GM21526 (cell line): Measurements from ENCODE around the gene TAAR2.
A peak's percentile ranks its signal among the peaks of the same experiment; 100 is the strongest.
"Not testable (repeated sequence)": the region's sequence is repeated elsewhere in the genome, so short reads cannot be mapped to it uniquely, and the experiment has no call there.

Experiments used
- ATAC-seq: cut with Tn5 transposase; IDR thresholded peaks from one replicate; pipeline ENCODE4 v1.9.1; 2021; ENCODE audit warnings: moderate library complexity; ENCODE audit not compliant: unreplicated experiment, low FRiP score

TAAR2 gene

GRCh38 chr6:132624175-132624574, at the start of gene TAAR2:
TAAR2 (minus strand) TSS chr6:132624275; CDS start chr6:132624275, 0 bp downstream.
- no peak for ATAC-seq

GRCh38 chr6:132673376-132674094, 49.5 kb upstream of the TAAR2 start:
- ATAC-seq = no peak

DNA sequence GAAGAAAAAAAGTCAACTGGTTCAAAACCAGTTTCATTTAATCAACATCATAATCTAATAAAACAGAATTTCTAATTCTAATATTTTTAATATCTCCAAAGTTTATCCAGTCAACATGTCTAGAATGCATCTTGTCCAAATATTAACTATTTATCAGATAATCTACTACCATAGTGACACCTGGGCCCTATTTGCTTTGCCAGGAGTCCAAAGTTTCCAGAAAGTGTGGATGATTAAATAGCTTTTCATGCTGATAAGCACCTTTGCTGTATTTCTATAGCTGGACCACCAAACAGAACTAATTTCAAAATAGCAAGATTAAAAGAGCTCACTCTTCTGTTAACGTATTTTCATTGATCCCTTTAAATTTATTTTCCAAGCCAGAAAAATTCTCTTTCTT, 47.2 kb upstream of the TAAR2 start:
- no peak for ATAC-seq

GRCh38 chr6:132669690-132670291, 45.7 kb upstream of the TAAR2 start:
- peak; percentile 64 for ATAC-seq

GRCh38 chr6:132666118-132666517, 42.0 kb upstream of the TAAR2 start:
- ATAC-seq = no peak

DNA sequence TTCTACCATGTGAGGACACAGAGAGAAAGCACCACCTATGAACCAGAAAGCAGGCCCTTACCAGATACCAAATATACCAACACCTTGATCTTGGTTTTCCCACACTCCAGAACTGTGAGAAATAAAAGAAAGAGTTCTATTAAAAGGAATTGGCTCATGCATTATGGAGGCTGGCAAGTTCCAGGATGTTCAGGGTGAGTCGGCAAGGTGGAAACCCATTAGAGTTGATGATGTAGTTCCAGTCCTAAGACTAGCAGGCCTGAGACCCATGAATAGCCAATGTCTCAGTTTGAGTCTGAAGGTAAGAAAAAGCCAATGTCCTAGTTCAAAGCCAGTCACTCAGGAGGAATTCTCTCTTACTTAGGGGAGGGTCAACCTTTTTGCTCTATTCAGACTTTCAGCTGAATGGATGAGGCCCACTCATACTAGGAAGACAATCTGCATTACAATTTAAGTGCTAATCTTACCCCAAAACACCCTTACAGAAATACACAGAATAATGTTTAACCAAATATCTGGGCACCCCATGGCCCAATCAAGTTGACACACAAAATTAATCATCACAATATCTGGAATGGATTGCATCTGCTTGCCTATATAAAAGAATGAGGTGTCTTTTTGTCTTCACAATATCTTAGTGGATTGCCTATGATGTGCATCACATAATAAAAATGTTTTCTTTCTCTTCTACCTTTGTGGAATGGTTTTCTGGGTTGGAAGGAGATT, 40.4 kb upstream of the TAAR2 start:
- no peak for ATAC-seq

- no peak for ATAC-seq
These were observed 39.6 kb upstream of the TAAR2 start for GRCh38 chr6:132663661-132664060.

DNA sequence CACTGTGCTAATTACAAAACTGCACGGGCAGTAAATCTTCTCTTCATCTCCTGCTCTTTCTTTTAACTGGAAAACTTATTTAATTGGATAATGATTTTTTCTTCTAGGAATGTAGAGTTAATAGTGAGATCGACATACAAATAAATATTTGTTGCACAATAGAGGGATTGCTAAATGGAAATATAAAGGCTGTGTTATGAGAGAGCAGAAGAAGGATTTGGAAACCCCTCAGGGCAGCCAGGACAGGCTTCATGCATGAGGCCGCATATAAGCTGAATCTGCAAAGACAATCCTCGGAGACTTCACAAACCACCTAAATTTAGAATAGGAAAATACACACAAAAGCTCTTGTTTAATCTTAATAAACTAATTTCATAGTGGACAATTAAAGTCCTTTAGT, 37.8 kb upstream of the TAAR2 start:
- ATAC-seq = no peak

- no peak for ATAC-seq
These were observed 35.0 kb upstream of the TAAR2 start, which contains the start of gene TAAR1 for GRCh38 chr6:132659082-132659481. TAAR1 (minus strand) TSS chr6:132659182; CDS start chr6:132646003, 13,179 bp downstream.

DNA sequence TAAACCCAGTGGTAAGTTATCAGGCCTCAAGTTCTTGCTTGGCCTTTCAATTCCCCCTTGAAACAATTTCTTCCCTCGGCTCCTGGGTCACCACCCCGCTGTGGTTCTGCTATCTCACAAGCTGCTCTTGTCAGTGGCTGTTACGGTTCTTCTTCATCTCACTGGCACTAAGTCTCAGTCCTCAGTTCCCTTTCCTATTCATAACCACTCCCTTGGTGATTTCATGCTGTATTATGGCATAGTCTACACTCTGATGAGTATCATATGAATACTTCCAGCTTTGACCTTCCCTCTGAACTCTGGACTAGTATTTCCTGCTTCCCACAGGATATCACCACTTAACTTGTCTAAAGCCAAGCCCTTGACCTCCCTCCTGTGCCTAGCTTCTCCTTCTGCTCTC, 27.0 kb upstream of the TAAR2 start:
- peak; percentile 57 for ATAC-seq

- no peak for ATAC-seq
These were observed 26.4 kb upstream of the TAAR2 start for GRCh38 chr6:132650429-132650828.

GRCh38 chr6:132648828-132649227, 24.8 kb upstream of the TAAR2 start:
- ATAC-seq = no peak

GRCh38 chr6:132648356-132648755, 24.3 kb upstream of the TAAR2 start:
- peak; percentile 87 for ATAC-seq

GRCh38 chr6:132643547-132643946, 19.5 kb upstream of the TAAR2 start:
- no peak for ATAC-seq

- ATAC-seq = not testable (repeated sequence)
These were observed 13.1 kb upstream of the TAAR2 start for GRCh38 chr6:132637135-132637534.

DNA sequence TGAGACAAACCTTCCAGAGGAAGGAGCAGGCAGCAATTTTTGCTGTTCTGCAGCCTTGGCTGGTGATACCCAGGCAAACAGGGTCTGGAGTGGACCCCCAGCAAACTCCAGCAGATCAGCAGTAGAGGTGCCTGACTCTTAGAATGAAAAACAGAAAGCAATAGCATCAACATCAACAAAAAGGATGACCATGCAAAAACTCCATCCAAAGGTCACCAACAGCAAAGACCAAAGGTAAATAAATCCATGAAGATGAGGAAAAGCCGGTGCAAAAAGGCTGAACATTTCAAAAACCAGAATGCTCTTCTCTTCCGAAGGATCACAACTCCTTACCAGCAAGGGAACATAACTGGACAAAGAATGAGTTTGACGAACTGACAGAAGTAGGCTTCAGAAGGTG, 11.8 kb upstream of the TAAR2 start:
- ATAC-seq = not testable (repeated sequence)

GRCh38 chr6:132635288-132635687, 11.2 kb upstream of the TAAR2 start:
- not testable (repeated sequence) for ATAC-seq

DNA sequence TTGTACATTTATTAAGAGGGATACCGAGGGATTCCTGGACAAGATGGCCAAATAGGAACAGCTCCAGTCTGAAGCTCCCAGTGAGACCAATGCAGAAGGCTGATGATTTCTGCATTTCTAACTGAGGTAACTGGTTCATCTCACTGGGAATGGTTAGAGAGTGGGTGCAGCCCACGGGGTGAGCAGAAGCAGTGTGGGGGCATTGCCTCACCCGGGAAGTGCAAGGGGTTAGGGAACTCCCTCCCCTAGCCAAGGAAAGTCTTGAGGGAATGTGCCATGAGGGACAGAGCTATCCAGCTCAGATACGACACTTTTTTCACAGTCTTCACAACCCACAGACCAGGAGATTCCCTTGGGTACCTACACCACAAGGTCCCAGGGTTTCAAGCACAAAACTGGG, 10.7 kb upstream of the TAAR2 start:
- no peak for ATAC-seq

GRCh38 chr6:132633362-132633761, 9.3 kb upstream of the TAAR2 start:
- no peak for ATAC-seq

DNA sequence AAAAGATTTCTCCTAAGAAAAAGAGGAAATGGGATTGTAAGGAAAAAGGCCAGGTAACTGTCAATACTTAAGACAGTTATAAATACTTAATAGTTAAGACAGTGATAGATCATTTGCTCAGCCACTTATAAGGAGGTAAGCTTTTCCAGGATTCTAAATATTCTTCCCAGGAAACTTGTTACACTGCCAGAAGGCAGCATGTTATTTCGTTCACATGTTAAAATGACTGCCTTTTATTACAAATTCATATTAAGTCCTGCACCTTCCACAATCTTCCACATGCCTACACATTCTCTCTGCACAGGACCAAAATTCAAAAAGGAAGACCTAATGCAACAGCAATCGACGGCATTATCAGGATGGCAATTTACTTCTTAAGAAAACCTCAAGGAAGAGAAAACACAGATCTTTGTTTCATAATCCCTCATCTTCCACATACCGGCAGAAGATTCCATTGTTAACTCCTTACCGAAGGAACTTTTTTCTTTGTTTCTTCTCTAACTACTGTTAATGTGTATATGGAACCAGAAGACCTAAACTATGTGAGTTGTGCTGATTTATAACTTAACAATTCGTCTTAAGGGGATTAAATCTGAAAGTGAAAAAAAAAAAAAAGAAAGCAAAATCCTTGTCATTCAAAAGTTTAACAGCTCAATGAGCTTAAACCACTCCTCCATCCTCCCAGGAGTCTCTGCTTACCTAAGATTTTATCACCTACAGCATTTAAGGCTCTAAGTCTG, 799 bp downstream of the TAAR2 start:
- no peak for ATAC-seq

DNA sequence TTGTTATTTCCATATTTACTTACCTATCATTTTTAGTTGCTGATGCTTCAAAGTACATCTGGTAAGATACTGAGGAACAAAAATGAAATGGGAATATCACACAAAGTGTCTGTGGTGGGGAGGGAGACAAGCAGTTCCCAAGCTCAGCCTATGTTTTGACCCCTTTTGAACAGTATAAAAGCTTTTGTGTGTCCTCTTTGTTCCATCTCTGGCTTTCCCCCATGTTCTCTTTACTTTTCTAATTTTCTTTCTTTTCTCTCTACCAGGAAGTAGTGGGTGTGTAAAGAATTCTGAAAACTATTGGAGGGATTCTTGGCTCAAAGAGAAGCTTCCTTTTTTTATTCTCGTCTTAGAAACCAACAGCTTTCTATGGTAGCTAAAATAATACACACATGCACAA, 7.4 kb downstream of the TAAR2 start:
- no peak for ATAC-seq
